HCT116 (cell line): Measurements from ENCODE around the gene ANTXR2. TPM values are rescaled to one million over a fixed set of nuclear protein-coding genes. Genes with fewer than 3 reads are reported as not detected.

Experiments used
- ATAC-seq: fragments of 200-7000 bp; cut with Tn5 transposase; 2 replicates; pipeline ENCODE4 v1.9.1; 2020; ENCODE audit warnings: mild to moderate bottlenecking, moderate library complexity
- BruUV-seq: library from RNA; stranded (reverse); fragments of 400-500 nt; replicated peaks from 2 replicates; lab custom pipeline; 2021; lab: Mats Ljungman, UMichigan
- CTCF ChIA-PET: fragments of 300-600 bp; sonication (Branson Sonifier 250); formaldehyde crosslinking; loops from one replicate; lab custom pipeline; 2021; ENCODE audit warnings: antibody characterized with exemption; lab: Charles Lee
- POLR2A ChIA-PET: fragments of 300-600, 350-600 bp; sonication (Branson Sonifier 250); formaldehyde crosslinking; loops from one replicate; lab custom pipeline; 2021; ENCODE audit warnings: antibody characterized with exemption; lab: Charles Lee
- RAD21 ChIA-PET, 2 experiments: fragments of 300-600 bp; sonication (Branson Sonifier 250); formaldehyde crosslinking; loops; one replicate each; lab custom pipeline; 2023; ENCODE audit warnings: low total read pairs in 2 of 2; ENCODE audit not compliant: uncharacterized antibody in 2 of 2, unreplicated experiment in 2 of 2, low non-redundant PET in 1 of 2; lab: Charles Lee
- DNase-seq: peaks from one replicate; pipeline ENCODE4 v3.0.0-alpha.2; 2010; ENCODE audit warnings: low read depth, low spot score
- H2AFZ ChIP-seq: fragments of 200-600 bp; shearing (Covaris generic), sonication (generic); 2 replicates; pipeline ENCODE4 v1.6.1; 2017; ENCODE audit warnings: low read depth, mixed run types, mixed read lengths, antibody characterized with exemption, low read length; ENCODE audit not compliant: poor library complexity, severe bottlenecking
- H3K27ac ChIP-seq: 2 replicates; pipeline ENCODE4 v1.5.1; 2012; ENCODE audit warnings: low read depth, low read length
- H3K27me3 ChIP-seq: fragments of 200-600 bp; sonication (generic); 2 replicates; pipeline ENCODE4 v1.6.1; 2016; ENCODE audit warnings: mixed run types, low read length, mixed read lengths; ENCODE audit not compliant: insufficient read depth
- H3K36me3 ChIP-seq, 2 experiments: fragments of 200-500 bp in 1 of 2; fragments of 200-600 bp in 1 of 2; sonication (Bioruptor generic) in 1 of 2; sonication (generic) in 1 of 2; 2 replicates each; pipeline versions ENCODE4 v1.5.1 to v1.6.1; 2014 to 2016; ENCODE audit warnings: low read length in 2 of 2, inconsistent platforms in 1 of 2, mixed read lengths in 1 of 2, mixed run types in 1 of 2; ENCODE audit not compliant: insufficient read depth in 2 of 2, control insufficient read depth in 1 of 2
- H3K4me1 ChIP-seq, 2 experiments: fragments of 200-600 bp in 1 of 2; sonication (generic) in 1 of 2; 2 replicates each; pipeline versions ENCODE4 v1.5.1 to v1.6.1; 2012 to 2017; ENCODE audit warnings: low read length in 2 of 2, inconsistent platforms in 1 of 2, mild to moderate bottlenecking in 1 of 2, mixed read lengths in 1 of 2, mixed run types in 1 of 2, moderate library complexity in 1 of 2; ENCODE audit not compliant: insufficient read depth in 2 of 2, control insufficient read depth in 1 of 2
- H3K4me2 ChIP-seq: fragments of 200-600 bp; sonication (generic); 2 replicates; pipeline ENCODE4 v1.6.1; 2017; ENCODE audit warnings: mixed run types, low read length, mixed read lengths
- H3K4me3 ChIP-seq, 2 experiments: fragments of 200-600 bp in 1 of 2; sonication (generic) in 1 of 2; replicated peaks in 1 of 2; 2 replicates each; pipeline ENCODE4 v1.5.1; 2011 to 2016; ENCODE audit warnings: low read length in 2 of 2, control low read depth in 1 of 2, low read depth in 1 of 2, mild to moderate bottlenecking in 1 of 2, mixed read lengths in 1 of 2, mixed run types in 1 of 2
- H3K79me2 ChIP-seq: fragments of 200-600 bp; sonication (generic); 2 replicates; pipeline ENCODE4 v1.6.1; 2017; ENCODE audit warnings: mild to moderate bottlenecking, mixed run types, low read length, moderate library complexity, mixed read lengths; ENCODE audit not compliant: insufficient read depth
- H3K9ac ChIP-seq: fragments of 200-600 bp; sonication (generic); 2 replicates; pipeline ENCODE4 v1.6.1; 2016; ENCODE audit warnings: low read length, mixed read lengths
- H3K9me2 ChIP-seq: fragments of 200-600 bp; sonication (generic), shearing (Covaris generic); 2 replicates; pipeline ENCODE4 v1.6.1; 2017; ENCODE audit warnings: mixed run types, mild to moderate bottlenecking, moderate library complexity; ENCODE audit not compliant: insufficient read depth
- H3K9me3 ChIP-seq, 2 experiments: fragments of 200-500 bp in 1 of 2; fragments of 200-600 bp in 1 of 2; sonication (Bioruptor generic) in 1 of 2; sonication (generic) in 1 of 2; 2 replicates each; pipeline ENCODE4 v1.6.1; 2014 to 2017; ENCODE audit warnings: low read length in 2 of 2, mixed read lengths in 2 of 2, inconsistent platforms in 1 of 2, low read depth in 1 of 2, mild to moderate bottlenecking in 1 of 2, mixed run types in 1 of 2, moderate library complexity in 1 of 2; ENCODE audit not compliant: control insufficient read depth in 1 of 2, insufficient read depth in 1 of 2
- H4K20me1 ChIP-seq: fragments of 200-600 bp; sonication (generic), shearing (Covaris generic); 2 replicates; pipeline ENCODE4 v1.6.1; 2017; ENCODE audit warnings: mixed run types, mild to moderate bottlenecking, moderate library complexity; ENCODE audit not compliant: insufficient read depth
- CBX3 ChIP-seq: IDR thresholded peaks from 2 replicates; pipeline ENCODE4 v1.6.1; 2012; ENCODE audit warnings: low read depth
- CEBPB ChIP-seq: IDR thresholded peaks from 2 replicates; pipeline ENCODE4 v1.6.1; 2012; ENCODE audit warnings: low read depth
- CTCF ChIP-seq, 3 experiments: fragments of 200-600 bp in 1 of 3; sonication (generic) in 1 of 3; IDR thresholded peaks in 2 of 3; conservative IDR thresholded peaks in 1 of 3; 2 replicates each; pipeline ENCODE4 v1.5.1; 2012 to 2017; ENCODE audit warnings: low read depth in 2 of 3, low read length in 2 of 3, antibody characterized with exemption in 1 of 3, borderline replicate concordance in 1 of 3, control low read depth in 1 of 3, mild to moderate bottlenecking in 1 of 3, mixed read lengths in 1 of 3, mixed run types in 1 of 3, moderate library complexity in 1 of 3; ENCODE audit not compliant: insufficient read depth in 1 of 3
- EGR1 ChIP-seq: IDR thresholded peaks from 2 replicates; pipeline ENCODE4 v1.6.1; 2012; ENCODE audit warnings: low read depth
- EZH2 ChIP-seq: fragments of 200-600 bp; sonication (generic); IDR thresholded peaks from 2 replicates; pipeline ENCODE4 v1.6.1; 2017; ENCODE audit warnings: antibody characterized with exemption, mixed run types
- EZH2phosphoT487 ChIP-seq: fragments of 200-600 bp; IDR thresholded peaks from 2 replicates; pipeline ENCODE4 v1.6.1; 2018; ENCODE audit warnings: antibody characterized with exemption, borderline replicate concordance
- JUND ChIP-seq: IDR thresholded peaks from 2 replicates; pipeline ENCODE4 v1.6.1; 2012
- MAX ChIP-seq: IDR thresholded peaks from 2 replicates; pipeline ENCODE4 v1.6.1; 2012
- POLR2A ChIP-seq: IDR thresholded peaks from 2 replicates; pipeline ENCODE4 v1.7.0; 2011; ENCODE audit warnings: borderline replicate concordance; ENCODE audit not compliant: insufficient read depth, insufficient read length; ENCODE audit errors: extremely low read depth
- REST ChIP-seq: IDR thresholded peaks from 2 replicates; pipeline ENCODE4 v1.6.1; 2012; ENCODE audit warnings: low read depth
- SIN3A ChIP-seq: IDR thresholded peaks from 2 replicates; pipeline ENCODE4 v1.6.1; 2012; ENCODE audit warnings: low read depth
- SP1 ChIP-seq: IDR thresholded peaks from 2 replicates; pipeline ENCODE4 v1.6.1; 2012; ENCODE audit warnings: low read depth
- YY1 ChIP-seq: IDR thresholded peaks from 2 replicates; pipeline ENCODE4 v1.6.1; 2011; ENCODE audit warnings: low read length, low read depth, moderate library complexity, mild to moderate bottlenecking; ENCODE audit not compliant: insufficient replicate concordance; ENCODE audit errors: extremely low read depth
- ZBTB33 ChIP-seq: IDR thresholded peaks from 2 replicates; pipeline ENCODE4 v1.6.1; 2011; ENCODE audit warnings: mild to moderate bottlenecking, low read length, moderate library complexity; ENCODE audit not compliant: insufficient replicate concordance; ENCODE audit errors: extremely low read depth
- ZFX ChIP-seq: fragments of 450-650 bp; IDR thresholded peaks from 2 replicates; pipeline ENCODE4 v1.6.1; 2017
- ZNF274 ChIP-seq: fragments of 200-500 bp; sonication (Bioruptor generic); IDR thresholded peaks from 2 replicates; pipeline ENCODE4 v1.6.1; 2014; ENCODE audit warnings: mild to moderate bottlenecking, low read depth, low read length, inconsistent platforms
- intact Hi-C: fragments of 100-400 bp; cut with micrococcal nuclease; formaldehyde crosslinking; loops from 2 replicates; pipeline ENCODE4 v1.10.0; 2022
- total RNA-seq: library from RNA; stranded (reverse); gene quantifications from one replicate; pipeline ENCODE4 v1.2.1, GENCODE V29; 2021; ENCODE audit not compliant: unreplicated experiment

The ANTXR2 gene
- total RNA-seq, 1 experiment from 2014 or later: 6.3 TPM

- no peak overlapping the region for H2AFZ ChIP-seq
- POLR2A ChIA-PET: no interaction called here
- no peak for ATAC-seq
- CTCF ChIA-PET: no interaction called here
- no peaks in the 10 kb centered on the region for H3K9me3 ChIP-seq
- no peak overlapping the region for H3K9ac ChIP-seq
- H3K4me2 ChIP-seq: no peak overlapping the region
- intact Hi-C loops: no loop called here
- no peaks in the 10 kb centered on the region for H3K36me3 ChIP-seq
- H3K4me1 ChIP-seq: no peaks in the 10 kb centered on the region
- H3K27me3 ChIP-seq: no peaks in the 10 kb centered on the region
- no peaks in the 10 kb centered on the region for H3K79me2 ChIP-seq
- no peaks in the 10 kb centered on the region for H4K20me1 ChIP-seq
- no TSS peak for BruUV-seq
- TF ChIP-seq CTCF (IDR thresholded peaks at IDR 0.05 in 2 of 3, conservative IDR thresholded peaks at IDR 0.05 in 1 of 3; ENCODE audit: borderline replicate concordance in 1 of 3, insufficient read depth in 1 of 3, low read depth in 2 of 3, low read length in 2 of 3): no peak
- no peak for TF ChIP-seq ZFX
- no peak for TF ChIP-seq POLR2A
- no peak for TF ChIP-seq SP1
- no peak for TF ChIP-seq SIN3A
- no peak for TF ChIP-seq REST
- no peak for TF ChIP-seq ZBTB33
- TF ChIP-seq CBX3: no peak
- no peak for TF ChIP-seq EZH2phosphoT487
- TF ChIP-seq CEBPB: no peak
- TF ChIP-seq ZNF274: no peak
- TF ChIP-seq JUND: no peak
- TF ChIP-seq MAX: no peak
- TF ChIP-seq EZH2: no peak
- TF ChIP-seq YY1: no peak
- TF ChIP-seq EGR1: no peak
- TF ChIP-seq, all 23 proteins: peak for 0
- no peak overlapping the region for H3K4me3 ChIP-seq
- H3K9me2 ChIP-seq: no peaks in the 10 kb centered on the region
- no peak for DNase-seq
- RAD21 ChIA-PET: no interaction called here
- H3K27ac ChIP-seq: no peak overlapping the region
Observed at GRCh38 chr4:79856196-79856595, 216.8 kb downstream of the ANTXR2 start.
